Measurements from ENCODE around the gene ACVRL1. TPM values are rescaled to one million over a fixed set of nuclear protein-coding genes. Genes with fewer than 3 reads are reported as not detected.

The ACVRL1 gene
- total and polyA plus RNA-seq, 4 donors: 3.1 to 7.9 (median 6.1) TPM

GRCh38 chr12:51872689-51872981, 34.7 kb upstream of the ACVRL1 start (continued):
- TF ChIP-seq CTCF (IDR thresholded peaks at IDR 0.05; ENCODE audit: low read depth, low read length, missing input control): no peak

GRCh38 chr12:51873251-51873994, 33.9 kb upstream of the ACVRL1 start:
- no peak overlapping the region for H3K9ac ChIP-seq (ENCODE audit: low read depth in 1 of 2, low read length in 2 of 2)
- no peak overlapping the region for H3K4me3 ChIP-seq (ENCODE audit: low read depth in 1 of 3, low read length in 3 of 3)
- peaks cover 0 to 2% (median 0%) of the 10 kb centered on the region in 4 donors for H3K27me3 ChIP-seq (ENCODE audit: control insufficient read depth in 4 of 4, insufficient read depth in 4 of 4, low read length in 3 of 4)
- no peaks in the 10 kb centered on the region for H3K36me3 ChIP-seq (ENCODE audit: control insufficient read depth in 4 of 4, insufficient read depth in 3 of 4, low read depth in 1 of 4, low read length in 3 of 4)
- no peak for TF ChIP-seq EGR1 (IDR thresholded peaks at IDR 0.05; ENCODE audit: low read depth in 2 of 2)
- TF ChIP-seq RAD21 (IDR thresholded peaks at IDR 0.05): no peak
- no peak for TF ChIP-seq FOXA1 (IDR thresholded peaks at IDR 0.05)
- TF ChIP-seq NR2F2 (IDR thresholded peaks at IDR 0.05): no peak
- no peak for TF ChIP-seq TAF1 (conservative IDR thresholded peaks at IDR 0.05)
- TF ChIP-seq SP1 (IDR thresholded peaks at IDR 0.05): no peak
- TF ChIP-seq ATF3 (IDR thresholded peaks at IDR 0.05): no peak
- DNase-seq (ENCODE audit: low spot score): no peak
- WGBS: 77% methylated on average over 8 of the region's 8 CpGs
- H3K4me1 ChIP-seq (ENCODE audit: control insufficient read depth in 4 of 4, insufficient read depth in 4 of 4, low read length in 3 of 4): peaks cover 0 to 9% (median 5%) of the 10 kb centered on the region in 4 donors
- H3K9me3 ChIP-seq (ENCODE audit: control insufficient read depth in 4 of 4, low read length in 3 of 4): no peaks in the 10 kb centered on the region
- no peak overlapping the region for H3K27ac ChIP-seq (ENCODE audit: low read depth in 1 of 2, low read length in 2 of 2)

- H3K4me1 ChIP-seq (ENCODE audit: control insufficient read depth in 4 of 4, insufficient read depth in 4 of 4, low read length in 3 of 4): peaks cover 0 to 6% (median 2%) of the 10 kb centered on the region in 4 donors
- H3K27me3 ChIP-seq (ENCODE audit: control insufficient read depth in 4 of 4, insufficient read depth in 4 of 4, low read length in 3 of 4): peaks cover 0 to 2% (median 0%) of the 10 kb centered on the region in 4 donors
- DNase-seq (ENCODE audit: low spot score): no peak
- 78% methylated on average over 8 of the region's 8 CpGs for WGBS
- H3K9me3 ChIP-seq (ENCODE audit: control insufficient read depth in 4 of 4, low read length in 3 of 4): no peaks in the 10 kb centered on the region
- H3K9ac ChIP-seq (ENCODE audit: low read depth in 1 of 2, low read length in 2 of 2): no peak overlapping the region
- H3K36me3 ChIP-seq (ENCODE audit: control insufficient read depth in 4 of 4, insufficient read depth in 3 of 4, low read depth in 1 of 4, low read length in 3 of 4): no peaks in the 10 kb centered on the region
- no peak overlapping the region for H3K4me3 ChIP-seq (ENCODE audit: low read depth in 1 of 3, low read length in 3 of 3)
- TF ChIP-seq MAX (IDR thresholded peaks at IDR 0.05) (no peak), GABPA (IDR thresholded peaks at IDR 0.05 in 1 of 2, conservative IDR thresholded peaks at IDR 0.05 in 1 of 2) (no peak), HNF4A (conservative IDR thresholded peaks at IDR 0.05) (no peak), REST (IDR thresholded peaks at IDR 0.05) (no peak), HNF4G (IDR thresholded peaks at IDR 0.05) (no peak), JUND (IDR thresholded peaks at IDR 0.05) (no peak), RAD21 (IDR thresholded peaks at IDR 0.05) (no peak), ZBTB33 (IDR thresholded peaks at IDR 0.05) (no peak), RXRA (IDR thresholded peaks at IDR 0.05) (no peak), FOXA1 (IDR thresholded peaks at IDR 0.05) (no peak), CTCF (IDR thresholded peaks at IDR 0.05; ENCODE audit: low read depth, low read length, missing input control) (no peak), SP1 (IDR thresholded peaks at IDR 0.05) (no peak), FOXA2 (IDR thresholded peaks at IDR 0.05) (no peak), EGR1 (IDR thresholded peaks at IDR 0.05; ENCODE audit: low read depth in 2 of 2) (no peak), TAF1 (conservative IDR thresholded peaks at IDR 0.05) (no peak), YY1 (IDR thresholded peaks at IDR 0.05) (no peak), ATF3 (IDR thresholded peaks at IDR 0.05) (no peak), NR2F2 (IDR thresholded peaks at IDR 0.05) (no peak)
- H3K27ac ChIP-seq (ENCODE audit: low read depth in 1 of 2, low read length in 2 of 2): no peak overlapping the region
Observed at GRCh38 chr12:51874000-51874399, 33.3 kb upstream of the ACVRL1 start.

Data from liver (tissue), 9 donors.